ENCODE measurements around the gene PACRG.

The PACRG gene

GRCh38 chr6:163147994-163148393 is 420.2 kb downstream of the PACRG start:
- no peaks in the 10 kb centered on the region for H3K27me3 ChIP-seq (ENCODE audit: insufficient read depth, low read depth)
- TF ChIP-seq CTCF (conservative IDR thresholded peaks at IDR 0.05; ENCODE audit: low read depth, low read length), result no peak

GRCh38 chr6:163148451-163149278 is 420.9 kb downstream of the PACRG start:
- H3K4me1 ChIP-seq (ENCODE audit: low read depth, poor library complexity, severe bottlenecking), result no peaks in the 10 kb centered on the region
- no peak overlapping the region for H2AFZ ChIP-seq (ENCODE audit: low read depth)
- no peak overlapping the region for H3K27ac ChIP-seq
- TF ChIP-seq CTCF (conservative IDR thresholded peaks at IDR 0.05; ENCODE audit: low read depth, low read length), result no peak
- H3K79me2 ChIP-seq (ENCODE audit: insufficient read depth, low read depth), result no peaks in the 10 kb centered on the region
- no peak overlapping the region for H3K4me2 ChIP-seq
- H3K36me3 ChIP-seq (ENCODE audit: insufficient read depth), result no peaks in the 10 kb centered on the region
- no peaks in the 10 kb centered on the region for H4K20me1 ChIP-seq (ENCODE audit: insufficient read depth)
- H3K4me3 ChIP-seq (IDR thresholded peaks at IDR 0.05; ENCODE audit: insufficient read depth, low read depth, low read length), result no peak overlapping the region
- no peaks in the 10 kb centered on the region for H3K27me3 ChIP-seq (ENCODE audit: insufficient read depth, low read depth)
- H3K9ac ChIP-seq, result no peak overlapping the region

More at GRCh38 chr6:163147994-163148393, 420.2 kb downstream of the PACRG start:
- Histone ChIP-seq H3K4me1 (ENCODE audit: low read depth, poor library complexity, severe bottlenecking) (no peaks in the 10 kb centered on the region), H4K20me1 (ENCODE audit: insufficient read depth) (no peaks in the 10 kb centered on the region), H3K4me3 (IDR thresholded peaks at IDR 0.05; ENCODE audit: insufficient read depth, low read depth, low read length) (no peak overlapping the region), H2AFZ (ENCODE audit: low read depth) (no peak overlapping the region), H3K9ac (no peak overlapping the region), H3K27ac (no peak overlapping the region), H3K4me2 (no peak overlapping the region), H3K79me2 (ENCODE audit: insufficient read depth, low read depth) (no peaks in the 10 kb centered on the region), H3K36me3 (ENCODE audit: insufficient read depth) (no peaks in the 10 kb centered on the region)

DNA sequence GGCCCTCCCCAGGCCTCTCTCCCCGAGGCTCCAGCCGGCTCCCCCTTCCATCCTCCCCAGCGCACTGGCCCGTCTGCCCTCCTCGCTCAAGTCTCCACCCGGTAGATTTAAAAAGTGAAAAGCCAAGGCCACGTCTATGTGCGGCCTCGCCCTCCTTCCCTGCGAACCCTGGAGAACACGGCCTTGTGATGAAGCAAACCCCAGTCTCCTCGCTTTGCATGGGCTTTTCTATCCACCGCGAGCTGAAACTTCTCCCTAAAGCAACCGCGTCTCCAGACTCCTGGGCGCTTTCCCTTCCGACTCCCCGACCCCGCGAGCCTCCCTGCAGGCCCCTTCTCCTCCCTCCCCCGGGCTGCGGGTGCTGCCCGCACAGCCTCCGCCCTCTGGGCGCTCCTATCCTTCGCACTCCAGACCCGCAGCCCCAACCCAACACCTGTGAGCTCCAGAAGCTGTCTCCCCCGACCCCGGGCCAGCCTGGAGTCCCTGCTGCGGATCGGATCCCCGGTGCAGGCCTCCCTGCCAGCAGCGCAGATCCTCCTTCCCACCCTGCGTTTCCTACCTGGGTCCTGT is 421.6 kb downstream of the PACRG start:
- Histone ChIP-seq H3K27me3 (ENCODE audit: insufficient read depth, low read depth) (no peaks in the 10 kb centered on the region), H3K9ac (no peak overlapping the region), H3K36me3 (ENCODE audit: insufficient read depth) (no peaks in the 10 kb centered on the region), H3K4me2 (no peak overlapping the region), H2AFZ (ENCODE audit: low read depth) (no peak overlapping the region), H3K79me2 (ENCODE audit: insufficient read depth, low read depth) (no peaks in the 10 kb centered on the region), H3K4me1 (ENCODE audit: low read depth, poor library complexity, severe bottlenecking) (no peaks in the 10 kb centered on the region), H4K20me1 (ENCODE audit: insufficient read depth) (no peaks in the 10 kb centered on the region), H3K27ac (no peak overlapping the region), H3K4me3 (IDR thresholded peaks at IDR 0.05; ENCODE audit: insufficient read depth, low read depth, low read length) (no peak overlapping the region)
- no peak for TF ChIP-seq CTCF (conservative IDR thresholded peaks at IDR 0.05; ENCODE audit: low read depth, low read length)

DNA sequence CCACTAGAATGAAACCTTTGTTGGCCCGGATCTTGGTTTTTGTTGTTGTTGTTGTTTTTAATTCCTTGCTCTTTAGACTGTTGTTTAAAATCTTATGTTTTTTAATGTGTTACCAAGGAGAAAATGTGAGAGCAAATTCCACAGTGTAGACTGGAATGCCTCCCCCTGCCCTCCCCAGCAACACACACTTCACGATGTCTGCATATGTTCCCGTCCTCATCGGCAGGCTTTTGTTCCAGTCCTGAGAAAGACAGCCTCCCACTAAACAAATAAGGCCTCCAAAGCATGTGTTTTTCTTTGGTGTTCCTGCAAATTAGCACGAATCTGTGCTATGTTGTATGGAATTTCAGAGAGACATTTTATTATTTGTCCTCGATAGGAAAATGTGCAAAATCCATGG is 423.4 kb downstream of the PACRG start:
- H3K4me1 ChIP-seq (ENCODE audit: low read depth, poor library complexity, severe bottlenecking), result no peaks in the 10 kb centered on the region
- no peak overlapping the region for H3K4me3 ChIP-seq (IDR thresholded peaks at IDR 0.05; ENCODE audit: insufficient read depth, low read depth, low read length)
- no peak overlapping the region for H3K4me2 ChIP-seq
- no peaks in the 10 kb centered on the region for H4K20me1 ChIP-seq (ENCODE audit: insufficient read depth)
- no peaks in the 10 kb centered on the region for H3K27me3 ChIP-seq (ENCODE audit: insufficient read depth, low read depth)
- no peak for TF ChIP-seq CTCF (conservative IDR thresholded peaks at IDR 0.05; ENCODE audit: low read depth, low read length)
- no peak overlapping the region for H2AFZ ChIP-seq (ENCODE audit: low read depth)
- H3K9ac ChIP-seq, result no peak overlapping the region
- no peaks in the 10 kb centered on the region for H3K36me3 ChIP-seq (ENCODE audit: insufficient read depth)
- no peaks in the 10 kb centered on the region for H3K79me2 ChIP-seq (ENCODE audit: insufficient read depth, low read depth)
- H3K27ac ChIP-seq, result no peak overlapping the region
